Sciatic nerve (tissue), 2 donors: Measurements from ENCODE around the gene CD180. TPM values are rescaled to one million over a fixed set of nuclear protein-coding genes. Genes with fewer than 3 reads are reported as not detected.
"Not testable (repeated sequence)": the region's sequence is repeated elsewhere in the genome, so short reads cannot be mapped to it uniquely, and the experiment has no call there.

ENCODE experiments used
- ATAC-seq: fragments of 200-7000 bp; cut with Tn5 transposase; one replicate; pipeline ENCODE4 v1.9.1; 2020; ENCODE audit warnings: mild to moderate bottlenecking, moderate library complexity
- DNase-seq: peaks from one replicate; pipeline ENCODE4 v3.0.0-alpha.2; 2020; ENCODE audit warnings: low spot score
- intact Hi-C: fragments of 100-400 bp; cut with DNase I; formaldehyde crosslinking; loops from one replicate; pipeline ENCODE4 v1.14.2; 2022
- total RNA-seq: library from RNA; stranded (reverse); fragmentation: NEBNext Ultra II Directional; extraction: Animal tissue kit (Norgen Biotek cat#: 25700); gene quantifications from one replicate; pipeline ENCODE4 v1.2.1, GENCODE V29; 2021
- donor health status: DM: no; HTN: no; CAD: no.
- donor health status: DM: no; HTN: no; CAD: no.

The CD180 gene
- total RNA-seq, 1 donor from 2014 or later: 2.0 TPM

DNA sequence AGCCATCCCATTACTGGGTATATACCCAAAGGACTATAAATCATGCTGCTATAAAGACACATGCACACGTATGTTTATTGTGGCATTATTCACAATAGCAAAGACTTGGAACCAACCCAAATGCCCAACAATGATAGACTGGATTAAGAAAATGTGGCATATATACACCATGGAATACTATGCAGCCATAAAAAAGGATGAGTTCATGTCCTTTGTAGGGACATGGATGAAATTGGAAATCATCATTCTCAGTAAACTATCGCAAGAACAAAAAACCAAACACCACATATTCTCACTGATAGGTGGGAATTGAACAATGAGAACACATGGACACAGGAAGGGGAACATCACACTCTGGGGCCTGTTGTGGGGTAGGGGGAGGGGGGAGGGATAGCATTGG, 23.2 kb downstream of the CD180 start:
- ATAC-seq, intact Hi-C loops, DNase-seq: not testable (repeated sequence)

DNA sequence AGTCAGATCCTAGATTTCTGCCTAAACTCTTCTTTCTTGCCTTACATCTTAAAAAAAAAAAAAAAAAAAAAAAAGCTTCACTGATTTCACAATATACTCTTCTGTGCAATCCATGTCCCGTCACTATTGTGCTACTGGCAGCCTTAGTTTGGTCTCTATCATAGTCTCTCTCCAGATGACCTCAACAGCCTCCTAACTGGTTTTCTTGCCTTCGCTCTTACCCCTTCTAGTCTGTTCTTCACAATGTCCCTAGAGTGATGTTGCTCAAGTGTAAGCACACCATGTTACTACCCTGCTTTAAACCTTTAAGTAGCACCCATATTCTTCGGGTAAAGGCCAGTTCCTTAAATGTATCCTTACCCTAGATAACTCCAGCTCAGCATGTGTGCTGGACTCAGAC, 25.8 kb downstream of the CD180 start:
- ATAC-seq (no peak), DNase-seq (no peak)
- intact Hi-C loops: no loop called here

DNA sequence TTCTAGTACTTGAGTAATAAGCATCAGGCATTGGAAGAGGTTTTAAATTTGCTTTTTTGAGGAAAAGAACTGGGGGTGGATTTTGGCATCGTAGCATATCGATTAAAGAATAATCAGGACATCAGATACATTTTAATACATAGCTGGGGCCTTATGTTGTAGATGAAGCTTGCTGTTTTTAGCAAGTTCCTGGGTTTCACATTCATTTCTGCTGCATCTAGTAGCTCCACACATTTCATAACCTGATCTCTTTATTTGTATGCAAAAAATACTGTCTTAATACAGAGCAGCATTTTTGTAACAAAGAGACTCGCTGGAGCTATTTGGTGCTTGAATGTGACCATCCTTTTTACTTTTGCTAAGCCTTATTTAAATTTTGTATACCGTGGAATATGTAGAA, 28.5 kb downstream of the CD180 start:
- no peak for DNase-seq
- intact Hi-C loops: loop anchor here (5.0 kb wide), 1 partner anchor 34 kb away; no protein-coding TSS in a partner anchor
- ATAC-seq: no peak

DNA sequence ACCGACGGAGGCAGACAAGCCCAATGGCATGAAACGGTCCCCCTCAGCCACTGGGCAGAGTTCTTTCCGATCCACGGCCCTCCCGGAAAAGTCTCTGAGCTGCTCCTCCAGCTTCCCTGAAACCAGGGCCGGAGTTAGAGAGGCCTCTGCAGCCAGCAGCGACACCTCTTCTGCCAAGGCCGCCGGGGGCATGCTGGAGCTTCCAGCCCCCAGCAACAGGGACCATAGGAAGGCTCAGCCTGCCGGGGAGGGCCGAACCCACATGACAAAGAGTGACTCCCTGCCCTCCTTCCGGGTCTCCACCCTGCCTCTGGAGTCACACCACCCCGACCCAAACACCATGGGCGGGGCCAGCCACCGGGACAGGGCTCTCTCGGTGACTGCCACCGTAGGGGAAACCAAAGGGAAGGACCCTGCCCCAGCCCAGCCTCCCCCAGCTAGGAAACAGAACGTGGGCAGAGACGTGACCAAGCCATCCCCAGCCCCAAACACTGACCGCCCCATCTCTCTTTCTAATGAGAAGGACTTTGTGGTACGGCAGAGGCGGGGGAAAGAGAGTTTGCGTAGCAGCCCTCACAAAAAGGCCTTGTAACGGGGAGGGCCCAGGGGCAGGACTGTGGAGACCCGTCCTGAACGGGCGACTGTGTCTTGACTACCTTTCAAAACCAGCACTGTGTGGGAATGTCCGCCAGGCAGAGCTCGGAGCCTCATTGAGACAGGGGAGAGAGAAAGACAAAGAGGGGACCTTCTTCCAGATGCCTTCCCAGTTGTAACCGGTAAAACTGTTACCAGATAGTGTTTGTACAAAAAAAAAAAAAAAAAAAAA, 29.9 kb downstream of the CD180 start:
- intact Hi-C loops: loop anchor here (2.0 to 5.0 kb wide), 2 partner anchors 36 to 1796 kb away; no protein-coding TSS in a partner anchor
- DNase-seq (peak; percentile 72), ATAC-seq (peak; percentile 56)

DNA sequence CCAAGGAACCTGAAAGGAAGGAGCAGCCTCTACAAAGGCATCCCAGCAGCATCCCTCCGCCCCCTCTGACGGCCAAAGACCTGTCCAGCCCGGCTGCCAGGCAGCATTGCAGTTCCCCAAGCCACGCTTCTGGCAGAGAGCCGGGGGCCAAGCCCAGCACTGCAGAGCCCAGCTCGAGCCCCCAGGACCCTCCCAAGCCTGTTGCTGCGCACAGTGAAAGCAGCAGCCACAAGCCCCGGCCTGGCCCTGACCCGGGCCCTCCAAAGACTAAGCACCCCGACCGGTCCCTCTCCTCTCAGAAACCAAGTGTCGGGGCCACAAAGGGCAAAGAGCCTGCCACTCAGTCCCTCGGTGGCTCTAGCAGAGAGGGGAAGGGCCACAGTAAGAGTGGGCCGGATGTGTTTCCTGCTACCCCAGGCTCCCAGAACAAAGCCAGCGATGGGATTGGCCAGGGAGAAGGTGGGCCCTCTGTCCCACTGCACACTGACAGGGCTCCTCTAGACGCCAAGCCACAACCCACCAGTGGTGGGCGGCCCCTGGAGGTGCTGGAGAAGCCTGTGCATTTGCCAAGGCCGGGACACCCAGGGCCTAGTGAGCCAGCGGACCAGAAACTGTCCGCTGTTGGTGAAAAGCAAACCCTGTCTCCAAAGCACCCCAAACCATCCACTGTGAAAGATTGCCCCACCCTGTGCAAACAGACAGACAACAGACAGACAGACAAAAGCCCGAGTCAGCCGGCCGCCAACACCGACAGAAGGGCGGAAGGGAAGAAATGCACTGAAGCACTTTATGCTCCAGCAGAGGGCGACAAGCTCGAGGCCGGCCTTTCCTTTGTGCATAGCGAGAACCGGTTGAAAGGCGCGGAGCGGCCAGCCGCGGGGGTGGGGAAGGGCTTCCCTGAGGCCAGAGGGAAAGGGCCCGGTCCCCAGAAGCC, 30.8 kb downstream of the CD180 start:
- intact Hi-C loops: loop anchor here (2.0 to 5.0 kb wide), 2 partner anchors 37 to 1797 kb away; no protein-coding TSS in a partner anchor
- ATAC-seq (peak; percentile 95), DNase-seq (peak; percentile 94)

DNA sequence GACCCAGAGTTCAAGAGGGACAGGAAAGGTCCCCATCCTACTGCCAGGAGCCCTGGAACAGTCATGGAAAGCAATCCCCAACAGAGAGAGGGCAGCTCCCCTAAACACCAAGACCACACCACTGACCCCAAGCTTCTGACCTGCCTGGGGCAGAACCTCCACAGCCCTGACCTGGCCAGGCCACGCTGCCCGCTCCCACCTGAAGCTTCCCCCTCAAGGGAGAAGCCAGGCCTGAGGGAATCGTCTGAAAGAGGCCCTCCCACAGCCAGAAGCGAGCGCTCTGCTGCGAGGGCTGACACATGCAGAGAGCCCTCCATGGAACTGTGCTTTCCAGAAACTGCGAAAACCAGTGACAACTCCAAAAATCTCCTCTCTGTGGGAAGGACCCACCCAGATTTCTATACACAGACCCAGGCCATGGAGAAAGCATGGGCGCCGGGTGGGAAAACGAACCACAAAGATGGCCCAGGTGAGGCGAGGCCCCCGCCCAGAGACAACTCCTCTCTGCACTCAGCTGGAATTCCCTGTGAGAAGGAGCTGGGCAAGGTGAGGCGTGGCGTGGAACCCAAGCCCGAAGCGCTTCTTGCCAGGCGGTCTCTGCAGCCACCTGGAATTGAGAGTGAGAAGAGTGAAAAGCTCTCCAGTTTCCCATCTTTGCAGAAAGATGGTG, 31.6 kb downstream of the CD180 start:
- intact Hi-C loops: loop anchor here (5.0 kb wide), 1 partner anchor 37 kb away; no protein-coding TSS in a partner anchor
- ATAC-seq (no peak), DNase-seq (no peak)

DNA sequence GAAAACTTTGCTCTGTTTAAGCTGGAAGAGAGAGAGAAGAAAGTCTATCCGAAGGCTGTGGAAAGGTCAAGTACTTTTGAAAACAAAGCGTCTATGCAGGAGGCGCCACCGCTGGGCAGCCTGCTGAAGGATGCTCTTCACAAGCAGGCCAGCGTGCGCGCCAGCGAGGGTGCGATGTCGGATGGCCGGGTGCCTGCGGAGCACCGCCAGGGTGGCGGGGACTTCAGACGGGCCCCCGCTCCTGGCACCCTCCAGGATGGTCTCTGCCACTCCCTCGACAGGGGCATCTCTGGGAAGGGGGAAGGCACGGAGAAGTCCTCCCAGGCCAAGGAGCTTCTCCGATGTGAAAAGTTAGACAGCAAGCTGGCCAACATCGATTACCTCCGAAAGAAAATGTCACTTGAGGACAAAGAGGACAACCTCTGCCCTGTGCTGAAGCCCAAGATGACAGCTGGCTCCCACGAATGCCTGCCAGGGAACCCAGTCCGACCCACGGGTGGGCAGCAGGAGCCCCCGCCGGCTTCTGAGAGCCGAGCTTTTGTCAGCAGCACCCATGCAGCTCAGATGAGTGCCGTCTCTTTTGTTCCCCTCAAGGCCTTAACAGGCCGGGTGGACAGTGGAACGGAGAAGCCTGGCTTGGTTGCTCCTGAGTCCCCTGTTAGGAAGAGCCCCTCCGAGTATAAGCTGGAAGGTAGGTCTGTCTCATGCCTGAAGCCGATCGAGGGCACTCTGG, 32.6 kb downstream of the CD180 start:
- DNase-seq (no peak), ATAC-seq (no peak)
- intact Hi-C loops: no loop called here

DNA sequence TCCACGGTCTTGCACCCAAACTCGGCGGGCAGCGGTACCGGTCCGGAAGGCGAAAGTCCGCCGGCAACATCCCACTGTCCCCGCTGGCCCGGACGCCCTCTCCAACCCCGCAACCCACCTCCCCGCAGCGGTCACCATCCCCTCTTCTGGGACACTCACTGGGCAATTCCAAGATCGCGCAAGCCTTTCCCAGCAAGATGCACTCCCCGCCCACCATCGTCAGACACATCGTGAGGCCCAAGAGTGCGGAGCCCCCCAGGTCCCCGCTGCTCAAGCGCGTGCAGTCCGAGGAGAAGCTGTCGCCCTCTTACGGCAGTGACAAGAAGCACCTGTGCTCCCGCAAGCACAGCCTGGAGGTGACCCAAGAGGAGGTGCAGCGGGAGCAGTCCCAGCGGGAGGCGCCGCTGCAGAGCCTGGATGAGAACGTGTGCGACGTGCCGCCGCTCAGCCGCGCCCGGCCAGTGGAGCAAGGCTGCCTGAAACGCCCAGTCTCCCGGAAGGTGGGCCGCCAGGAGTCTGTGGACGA, 33.3 kb downstream of the CD180 start:
- ATAC-seq (no peak), DNase-seq (no peak)
- intact Hi-C loops: no loop called here

DNA sequence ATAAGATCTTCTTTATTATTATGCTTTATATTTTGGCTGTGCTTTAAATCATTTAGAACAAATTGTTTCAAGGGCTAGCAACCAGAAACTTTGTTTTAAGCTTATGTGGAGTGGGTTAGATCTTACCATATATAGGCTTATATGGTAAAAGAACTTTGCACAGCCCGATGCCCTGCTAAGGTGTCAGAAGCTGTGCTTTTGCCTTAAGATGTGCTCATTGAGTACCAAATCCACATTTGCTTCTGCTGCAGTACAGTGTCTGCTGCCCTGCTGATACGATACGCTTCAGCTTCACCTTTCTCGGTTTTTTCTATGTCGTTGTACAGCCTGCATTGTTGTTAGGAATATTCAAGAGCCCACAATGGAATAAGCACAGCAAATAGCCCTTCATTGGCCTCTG, 34.8 kb downstream of the CD180 start:
- no peak for ATAC-seq
- intact Hi-C loops: no loop called here
- DNase-seq: no peak

DNA sequence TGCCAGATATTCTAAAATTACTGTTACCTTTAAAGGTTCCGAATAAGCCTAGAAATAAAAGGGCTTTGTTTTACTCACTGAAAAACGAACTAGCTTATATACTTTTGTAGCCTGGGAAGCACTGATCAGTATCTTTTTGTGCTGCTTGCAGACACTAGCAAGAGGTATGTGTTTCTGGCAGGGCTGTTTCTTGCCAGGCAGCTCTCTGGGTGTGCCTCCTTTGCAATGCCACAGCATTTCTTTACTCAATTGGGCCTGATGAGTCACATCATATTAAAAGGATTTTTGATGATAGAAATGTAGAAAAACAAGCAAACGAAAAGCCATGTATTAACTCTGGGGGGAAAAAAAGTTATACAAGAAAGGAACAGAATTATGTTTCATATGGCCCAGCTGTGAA, 35.6 kb downstream of the CD180 start:
- DNase-seq (no peak), ATAC-seq (no peak)
- intact Hi-C loops: no loop called here

DNA sequence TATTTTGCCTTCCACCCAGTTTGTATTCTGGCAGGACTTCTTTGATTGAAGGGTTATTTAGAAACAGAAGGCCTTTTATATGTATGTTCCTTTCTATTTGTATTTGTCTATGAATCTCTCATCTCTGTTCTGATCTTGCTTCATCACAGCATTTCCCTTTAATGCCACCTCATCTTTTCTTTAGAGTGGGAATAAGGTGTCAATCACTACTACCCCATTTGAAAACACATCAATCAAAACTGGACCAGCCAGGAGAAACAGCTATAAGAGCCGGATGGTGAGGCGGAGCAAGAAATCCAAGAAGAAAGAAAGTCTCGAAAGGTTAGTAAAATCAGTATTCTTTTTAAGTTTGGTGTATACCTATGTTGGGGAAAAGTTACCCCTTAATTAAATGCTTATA, 36.3 kb downstream of the CD180 start:
- no peak for DNase-seq
- intact Hi-C loops: no loop called here
- ATAC-seq: no peak

DNA sequence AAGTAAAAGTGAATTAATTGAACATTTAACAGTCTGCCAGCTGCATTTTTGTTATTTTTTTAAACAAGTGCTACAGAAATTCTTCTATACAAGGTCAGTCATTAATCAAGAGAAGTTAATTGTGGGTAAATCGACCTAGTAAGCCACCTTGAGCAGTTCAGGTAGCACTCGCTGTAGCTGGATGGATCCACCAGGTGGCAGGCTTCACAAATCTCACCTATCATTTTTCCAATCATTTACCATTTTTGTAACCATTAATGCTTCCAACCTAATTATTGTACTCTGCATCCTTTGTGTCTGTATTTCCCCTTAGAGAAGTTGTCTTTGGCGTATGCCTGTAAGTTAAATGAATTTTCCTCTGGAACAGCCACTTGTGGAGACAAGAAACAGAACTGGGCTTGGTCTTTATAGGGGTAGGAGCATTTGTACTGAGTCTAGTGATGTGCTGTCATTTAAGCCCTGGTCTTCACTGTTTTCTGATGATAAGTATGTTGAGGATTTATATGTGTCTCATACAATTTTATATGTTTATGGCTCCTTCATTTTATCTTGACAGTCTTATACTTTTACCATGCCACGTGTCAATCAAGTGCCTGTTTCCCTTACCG, 39.5 kb downstream of the CD180 start:
- ATAC-seq: peak; percentile 44
- no peak for DNase-seq
- intact Hi-C loops: loop anchor here (5.0 kb wide), 1 partner anchor 50 kb away; no protein-coding TSS in a partner anchor

DNA sequence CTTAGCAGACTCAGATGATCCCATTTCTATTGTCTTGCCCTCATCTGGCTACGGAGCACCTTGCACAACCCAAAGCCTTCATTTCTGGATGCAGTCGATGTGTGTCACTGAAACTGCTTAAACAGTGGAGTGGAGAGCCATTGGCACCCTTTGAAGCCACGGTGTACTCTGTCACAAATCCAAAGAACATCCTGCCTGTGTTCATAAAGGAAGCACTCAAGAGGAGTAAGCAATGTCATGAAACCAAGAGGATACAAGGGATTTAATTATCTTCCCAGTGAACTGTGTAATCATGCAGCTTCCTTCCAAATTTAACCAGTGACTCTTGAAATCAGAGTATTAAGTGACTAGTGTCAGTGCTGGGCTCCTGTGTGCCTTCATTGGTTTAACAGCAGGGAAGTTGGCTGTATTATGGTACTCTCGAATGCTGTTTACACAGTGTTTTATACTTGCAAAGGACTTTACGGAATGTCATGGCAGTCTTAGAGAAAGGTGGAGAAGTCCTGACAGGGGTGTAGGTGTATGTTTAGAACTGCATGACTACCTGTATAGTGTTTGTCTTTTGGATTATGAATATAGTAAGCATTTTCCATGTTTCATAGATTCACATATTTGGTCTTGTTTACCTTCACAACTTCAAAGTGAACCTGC, 41.9 kb downstream of the CD180 start:
- ATAC-seq (no peak), DNase-seq (no peak)
- intact Hi-C loops: loop anchor here (5.0 kb wide), 1 partner anchor 53 kb away; no protein-coding TSS in a partner anchor

DNA sequence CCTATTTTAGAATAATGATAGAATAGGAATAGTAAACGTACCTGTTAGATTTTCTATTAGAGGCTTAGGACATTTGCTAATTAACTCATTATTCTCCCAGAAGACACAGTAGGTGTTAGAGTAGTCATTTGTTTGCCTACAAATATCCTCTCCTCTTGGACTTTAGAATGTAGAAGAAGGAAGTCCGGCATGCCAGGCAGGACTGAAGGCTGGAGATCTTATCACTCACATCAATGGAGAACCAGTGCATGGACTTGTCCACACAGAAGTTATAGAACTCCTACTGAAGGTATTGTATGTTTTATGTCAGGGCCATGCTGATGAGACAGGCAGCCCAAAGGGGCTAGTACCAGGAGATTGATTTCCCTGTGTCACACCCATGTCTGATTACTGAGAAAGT, 43.3 kb downstream of the CD180 start:
- ATAC-seq (no peak), DNase-seq (no peak)
- intact Hi-C loops: no loop called here

DNA sequence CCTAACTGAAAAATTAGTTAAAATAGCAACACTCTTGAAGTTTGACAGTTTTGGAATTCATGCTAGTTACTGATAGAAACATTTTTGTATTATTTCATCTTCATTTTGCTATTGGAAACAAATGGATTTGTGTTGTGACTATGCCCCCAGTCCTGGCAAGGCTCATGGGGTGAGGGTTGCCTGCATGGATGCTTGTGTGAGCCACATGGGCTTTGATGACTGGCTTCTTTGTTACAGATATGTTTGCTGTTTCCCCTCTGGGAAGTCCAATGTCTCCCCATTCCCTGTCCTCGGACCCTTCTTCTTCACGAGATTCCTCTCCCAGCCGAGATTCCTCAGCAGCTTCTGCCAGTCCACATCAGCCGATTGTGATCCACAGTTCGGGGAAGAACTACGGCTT, 44.2 kb downstream of the CD180 start:
- no peak for DNase-seq
- ATAC-seq: no peak
- intact Hi-C loops: no loop called here

DNA sequence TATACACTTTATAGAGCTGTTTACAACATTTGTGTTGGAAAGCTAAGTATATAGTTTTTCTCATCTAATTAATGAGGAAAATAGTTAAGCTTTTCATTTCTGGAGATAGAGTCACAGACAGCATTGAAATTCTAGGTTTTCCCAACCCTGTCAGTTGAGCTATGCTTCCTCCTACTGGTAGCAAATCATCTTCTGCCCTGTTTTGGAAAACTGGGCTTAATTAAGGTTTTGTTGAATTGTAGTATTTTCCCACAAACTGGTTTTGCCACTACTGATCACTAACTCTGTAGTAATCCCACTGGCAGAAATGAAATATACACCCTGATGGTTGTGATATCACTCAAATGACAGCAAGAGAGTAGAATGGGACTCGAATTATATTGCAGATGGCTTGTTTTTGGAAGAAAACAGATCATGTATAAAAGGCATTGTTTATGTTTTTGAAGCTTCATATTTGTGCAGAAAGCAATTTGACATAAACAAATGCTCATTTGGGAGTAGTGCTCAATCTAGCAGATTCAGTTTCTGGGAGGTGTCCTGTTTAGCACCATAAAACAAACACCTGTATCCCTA, 46.6 kb downstream of the CD180 start:
- DNase-seq: no peak
- intact Hi-C loops: no loop called here
- peak; percentile 88 for ATAC-seq
